ENCODE results near the gene CERS6. TPM values are rescaled to one million over a fixed set of nuclear protein-coding genes. Genes with fewer than 3 reads are reported as not detected.

The CERS6 gene
- total RNA-seq, 2 donors from 2014 or later = 13.7 to 15.8 TPM

DNA sequence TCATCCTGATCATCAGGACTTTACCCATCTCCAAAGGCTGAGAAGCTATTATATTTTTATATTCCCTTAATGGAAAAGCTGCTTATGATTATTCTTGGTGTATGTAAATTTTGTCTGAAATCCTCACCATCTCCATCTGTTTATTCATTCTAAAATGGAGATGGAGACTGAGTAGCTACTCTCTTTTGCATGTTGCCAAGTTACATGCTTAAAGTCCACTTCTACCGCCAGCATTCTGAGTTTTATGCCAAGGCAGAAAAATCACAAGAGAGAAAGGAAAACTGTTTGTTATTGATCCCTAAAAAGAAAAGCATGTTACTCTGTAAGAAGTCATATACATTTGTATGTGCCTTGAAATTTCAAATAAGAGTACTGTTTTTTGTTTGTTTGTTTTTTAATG, 252.0 kb downstream of the CERS6 start:
- no peaks in the 10 kb centered on the region for H3K27me3 ChIP-seq (replicated peaks; ENCODE audit: insufficient read depth)
- H3K9me3 ChIP-seq = no peaks in the 10 kb centered on the region
- DNase-seq (ENCODE audit: low spot score) = no peak
- H3K36me3 ChIP-seq = no peaks in the 10 kb centered on the region
- no peaks in the 10 kb centered on the region for H3K4me1 ChIP-seq (ENCODE audit: control insufficient read depth in 1 of 2, low read depth in 2 of 2)
- no peak overlapping the region for H3K4me3 ChIP-seq
- TF ChIP-seq, protein P1, sequence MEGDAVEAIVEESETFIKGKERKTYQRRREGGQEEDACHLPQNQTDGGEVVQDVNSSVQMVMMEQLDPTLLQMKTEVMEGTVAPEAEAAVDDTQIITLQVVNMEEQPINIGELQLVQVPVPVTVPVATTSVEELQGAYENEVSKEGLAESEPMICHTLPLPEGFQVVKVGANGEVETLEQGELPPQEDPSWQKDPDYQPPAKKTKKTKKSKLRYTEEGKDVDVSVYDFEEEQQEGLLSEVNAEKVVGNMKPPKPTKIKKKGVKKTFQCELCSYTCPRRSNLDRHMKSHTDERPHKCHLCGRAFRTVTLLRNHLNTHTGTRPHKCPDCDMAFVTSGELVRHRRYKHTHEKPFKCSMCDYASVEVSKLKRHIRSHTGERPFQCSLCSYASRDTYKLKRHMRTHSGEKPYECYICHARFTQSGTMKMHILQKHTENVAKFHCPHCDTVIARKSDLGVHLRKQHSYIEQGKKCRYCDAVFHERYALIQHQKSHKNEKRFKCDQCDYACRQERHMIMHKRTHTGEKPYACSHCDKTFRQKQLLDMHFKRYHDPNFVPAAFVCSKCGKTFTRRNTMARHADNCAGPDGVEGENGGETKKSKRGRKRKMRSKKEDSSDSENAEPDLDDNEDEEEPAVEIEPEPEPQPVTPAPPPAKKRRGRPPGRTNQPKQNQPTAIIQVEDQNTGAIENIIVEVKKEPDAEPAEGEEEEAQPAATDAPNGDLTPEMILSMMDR (IDR thresholded peaks at IDR 0.05) = no peak
- no peak for ATAC-seq (ENCODE audit: insufficient number of reproducible peaks, low FRiP score, low read depth)
- no peak overlapping the region for H3K27ac ChIP-seq

DNA sequence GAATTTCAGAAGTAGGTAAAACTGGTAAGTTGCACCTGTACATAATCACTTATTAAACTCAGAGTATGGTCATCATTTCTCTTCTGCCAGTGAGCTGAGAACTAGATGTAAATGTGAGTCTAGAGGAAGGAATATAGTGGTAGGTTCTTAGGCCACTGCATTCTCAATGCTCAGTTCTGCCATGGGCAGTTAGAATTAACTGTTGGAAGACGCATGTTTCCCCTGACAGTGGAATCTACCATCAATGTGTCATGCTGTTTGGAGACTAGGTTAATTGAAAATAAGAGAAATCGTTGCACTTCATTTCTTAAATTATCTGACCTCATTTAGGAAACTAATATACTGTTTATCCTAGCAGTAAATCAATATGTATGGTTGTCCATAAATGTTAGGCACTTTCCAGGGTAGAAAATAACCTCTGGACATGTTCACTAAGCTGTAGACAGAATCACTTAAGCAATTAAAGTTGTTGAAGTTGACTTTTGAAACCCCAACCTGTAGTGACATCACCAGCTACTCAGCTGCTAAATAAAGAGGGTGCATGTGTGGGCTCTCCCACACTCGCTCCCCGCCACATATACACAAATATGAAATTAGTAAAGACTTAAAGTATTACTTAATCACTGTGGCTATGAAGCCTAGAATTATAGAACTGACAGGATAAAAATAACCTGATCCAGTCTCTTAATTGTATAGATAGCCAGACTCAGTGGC, 254.8 kb downstream of the CERS6 start:
- ATAC-seq (ENCODE audit: insufficient number of reproducible peaks, low FRiP score, low read depth) (no peak), DNase-seq (ENCODE audit: low spot score) (no peak)
- Histone ChIP-seq H3K4me3 (no peak overlapping the region), H3K36me3 (no peaks in the 10 kb centered on the region), H3K4me1 (ENCODE audit: control insufficient read depth in 1 of 2, low read depth in 2 of 2) (no peaks in the 10 kb centered on the region), H3K27me3 (replicated peaks; ENCODE audit: insufficient read depth) (no peaks in the 10 kb centered on the region), H3K9me3 (no peaks in the 10 kb centered on the region), H3K27ac (no peak overlapping the region)
- TF ChIP-seq, protein P1 (IDR thresholded peaks at IDR 0.05) = no peak

DNA sequence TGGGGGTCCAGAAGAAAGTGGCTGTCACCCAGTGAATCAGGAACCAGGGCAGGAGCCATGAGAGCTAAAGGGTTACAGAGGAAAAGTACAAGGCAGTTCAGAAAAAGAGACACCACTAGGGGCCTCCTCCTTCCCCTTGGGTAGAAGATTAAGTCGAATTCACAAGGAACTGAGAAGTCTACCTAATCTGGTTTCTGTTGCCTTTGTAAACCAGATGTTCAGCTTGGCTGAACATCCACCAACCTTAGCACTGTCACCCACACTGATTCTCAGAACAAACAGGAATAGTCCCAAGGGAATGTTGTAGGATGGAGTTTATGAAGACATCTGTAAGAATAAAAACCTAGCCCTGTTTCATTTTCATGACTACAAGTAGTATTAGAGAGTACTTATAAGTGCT, 256.0 kb downstream of the CERS6 start:
- TF ChIP-seq, protein P1 (IDR thresholded peaks at IDR 0.05) = no peak
- no peak for ATAC-seq (ENCODE audit: insufficient number of reproducible peaks, low FRiP score, low read depth)

DNA sequence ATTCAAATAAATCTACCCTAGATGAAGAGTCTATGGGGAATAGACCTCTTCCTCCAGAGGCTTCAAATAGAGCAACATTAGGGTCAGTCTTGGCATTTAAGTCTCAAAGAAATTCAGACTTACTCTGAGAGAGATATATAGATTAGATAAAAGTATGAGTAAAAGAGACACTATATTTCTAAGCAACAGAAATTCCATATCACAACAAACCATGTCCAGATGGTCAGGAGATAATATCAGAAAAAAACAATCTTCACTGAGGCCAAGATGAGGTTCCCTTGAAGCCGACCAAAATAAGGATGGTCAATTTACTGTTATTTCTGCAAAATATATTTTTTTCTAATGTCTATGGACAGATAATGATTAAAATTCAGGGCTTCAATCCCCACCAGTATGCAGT, 257.3 kb downstream of the CERS6 start:
- no peaks in the 10 kb centered on the region for H3K9me3 ChIP-seq
- ATAC-seq (ENCODE audit: insufficient number of reproducible peaks, low FRiP score, low read depth) = no peak
- no peak overlapping the region for H3K4me3 ChIP-seq
- TF ChIP-seq, protein P1 (IDR thresholded peaks at IDR 0.05) = no peak
- no peaks in the 10 kb centered on the region for H3K4me1 ChIP-seq (ENCODE audit: control insufficient read depth in 1 of 2, low read depth in 2 of 2)
- H3K27ac ChIP-seq = no peak overlapping the region
- no peaks in the 10 kb centered on the region for H3K36me3 ChIP-seq
- H3K27me3 ChIP-seq (replicated peaks; ENCODE audit: insufficient read depth) = no peaks in the 10 kb centered on the region
- DNase-seq (ENCODE audit: low spot score) = no peak

More for the DNA sequence above, 256.0 kb downstream of the CERS6 start:
- DNase-seq (ENCODE audit: low spot score) = no peak
- no peaks in the 10 kb centered on the region for H3K27me3 ChIP-seq (replicated peaks; ENCODE audit: insufficient read depth)
- no peak overlapping the region for H3K4me3 ChIP-seq
- H3K27ac ChIP-seq = no peak overlapping the region
- no peaks in the 10 kb centered on the region for H3K4me1 ChIP-seq (ENCODE audit: control insufficient read depth in 1 of 2, low read depth in 2 of 2)
- no peaks in the 10 kb centered on the region for H3K36me3 ChIP-seq
- no peaks in the 10 kb centered on the region for H3K9me3 ChIP-seq

DNA sequence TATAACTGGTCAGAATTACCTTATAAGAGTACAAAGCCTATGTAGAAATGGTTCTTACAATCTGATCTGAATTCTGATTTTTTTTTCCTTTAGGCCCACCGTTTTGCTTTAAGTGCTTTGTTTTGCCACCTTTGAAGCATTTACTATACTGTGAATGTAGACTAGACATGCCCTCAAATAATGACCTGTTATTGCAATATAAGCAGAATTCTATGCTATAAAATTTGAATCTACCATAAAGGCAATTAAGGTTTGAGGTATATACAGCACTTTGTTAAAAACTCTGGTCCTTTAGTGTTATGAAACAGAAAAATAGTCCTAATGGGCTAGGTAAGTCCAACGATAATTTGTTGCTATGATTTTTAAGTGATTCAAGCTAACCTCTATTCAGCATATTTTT, 259.8 kb downstream of the CERS6 start:
- DNase-seq (ENCODE audit: low spot score) (no peak), ATAC-seq (ENCODE audit: insufficient number of reproducible peaks, low FRiP score, low read depth) (no peak)
- Histone ChIP-seq H3K4me1 (ENCODE audit: control insufficient read depth in 1 of 2, low read depth in 2 of 2) (no peaks in the 10 kb centered on the region), H3K27ac (no peak overlapping the region), H3K36me3 (no peaks in the 10 kb centered on the region), H3K27me3 (replicated peaks; ENCODE audit: insufficient read depth) (no peaks in the 10 kb centered on the region), H3K4me3 (no peak overlapping the region), H3K9me3 (no peaks in the 10 kb centered on the region)
- TF ChIP-seq, protein P1 (IDR thresholded peaks at IDR 0.05) = no peak
